ENCODE measurements around the gene PIH1D1.

The PIH1D1 gene

DNA sequence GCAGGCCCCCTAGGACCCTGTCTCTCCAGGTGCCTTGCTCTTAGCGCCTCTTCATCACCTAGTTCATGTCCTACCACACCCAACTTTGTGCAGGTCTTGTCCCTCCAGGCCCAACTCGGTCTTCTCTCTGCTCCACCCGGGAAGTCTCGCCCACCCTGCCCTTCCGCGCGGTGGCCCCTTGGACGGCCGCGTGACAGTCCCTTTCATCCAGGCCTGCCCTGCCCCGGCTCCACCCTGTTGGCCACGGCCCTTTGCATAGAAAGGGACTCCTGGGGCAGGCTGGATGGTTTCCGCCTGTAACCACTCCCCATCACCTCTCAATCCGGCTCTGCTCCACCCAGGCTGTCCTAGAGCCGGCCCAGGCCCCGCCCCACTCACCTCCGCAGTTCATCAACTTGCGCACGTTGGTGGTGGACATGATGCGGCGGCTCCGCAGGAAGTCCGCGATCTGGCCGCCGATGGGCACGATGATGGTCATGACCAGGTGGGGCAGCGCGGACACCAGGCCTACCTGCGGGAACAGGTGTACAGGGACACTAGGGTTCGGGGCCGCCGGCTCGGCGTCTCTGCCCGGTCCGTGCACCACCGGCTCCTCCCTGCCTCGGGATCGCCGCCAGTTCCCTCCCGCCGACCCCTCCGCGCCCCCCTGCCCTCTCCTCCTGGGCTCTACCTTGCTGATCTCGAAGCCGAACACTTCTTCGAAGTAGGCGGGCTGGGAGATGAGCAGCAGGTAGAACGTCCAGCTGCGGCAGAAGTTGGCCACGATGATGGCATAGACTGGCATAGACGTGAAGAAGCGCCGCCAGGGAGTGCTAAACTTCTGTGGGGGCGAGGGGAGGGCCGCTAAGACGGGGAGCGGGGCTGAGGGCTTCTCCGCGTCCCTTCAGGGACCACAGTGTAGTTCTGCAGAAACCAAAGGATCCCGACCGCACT is 19.2 kb downstream of the PIH1D1 start:
- DNase-seq = peak; percentile 39

DNA sequence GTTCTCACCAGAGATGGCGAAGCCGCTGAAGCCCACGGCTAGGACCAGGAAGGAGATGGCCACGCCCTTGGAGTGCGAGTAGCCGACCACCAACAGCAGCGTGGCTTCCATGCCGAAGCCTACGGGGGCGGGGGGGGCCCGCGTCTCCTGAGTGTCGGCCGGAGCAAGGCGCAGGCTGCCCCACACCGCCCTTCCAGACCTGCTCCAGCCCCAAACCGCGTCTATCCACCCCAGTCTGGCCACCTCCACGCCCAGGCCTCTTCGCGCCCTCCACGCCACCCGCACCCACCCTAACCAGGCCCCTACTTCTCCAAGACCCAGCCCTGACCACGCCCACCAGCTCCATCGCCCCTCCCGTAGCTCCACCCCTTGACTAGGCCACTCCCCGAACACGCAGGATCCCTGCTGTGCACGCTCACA is 20.3 kb downstream of the PIH1D1 start:
- DNase-seq = no peak

DNA sequence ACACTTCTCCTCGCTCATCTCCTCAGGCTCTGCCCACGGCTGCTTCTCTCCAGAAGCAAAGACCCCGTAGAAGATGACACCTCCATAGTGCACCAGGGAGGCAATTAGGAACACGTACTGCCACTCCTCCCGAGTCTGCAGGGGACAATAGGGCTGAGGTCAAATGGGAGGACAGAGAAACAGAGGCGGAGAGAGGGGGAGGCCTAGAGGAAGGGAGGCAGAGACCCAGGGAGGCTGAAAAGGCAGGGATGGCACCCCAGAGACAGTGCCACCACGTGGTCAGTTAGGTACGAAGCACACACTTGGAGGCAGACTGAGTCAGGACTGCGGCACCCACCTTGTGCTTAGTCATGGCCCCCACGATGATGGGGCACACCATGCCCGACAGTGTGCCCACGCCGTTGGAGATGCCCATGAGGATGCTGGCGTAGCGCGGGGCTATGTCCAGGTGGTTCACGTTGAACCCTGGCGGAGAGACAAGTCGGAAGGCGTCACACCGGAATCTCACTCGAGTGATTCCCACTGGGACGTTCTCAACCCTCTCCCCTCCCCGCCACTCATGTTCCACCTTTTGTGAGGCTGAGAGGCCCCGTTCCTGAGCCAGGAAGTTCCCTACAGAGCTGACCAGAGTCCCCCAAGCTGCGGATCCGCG is 20.8 kb downstream of the PIH1D1 start:
- DNase-seq = peak; percentile 38

DNA sequence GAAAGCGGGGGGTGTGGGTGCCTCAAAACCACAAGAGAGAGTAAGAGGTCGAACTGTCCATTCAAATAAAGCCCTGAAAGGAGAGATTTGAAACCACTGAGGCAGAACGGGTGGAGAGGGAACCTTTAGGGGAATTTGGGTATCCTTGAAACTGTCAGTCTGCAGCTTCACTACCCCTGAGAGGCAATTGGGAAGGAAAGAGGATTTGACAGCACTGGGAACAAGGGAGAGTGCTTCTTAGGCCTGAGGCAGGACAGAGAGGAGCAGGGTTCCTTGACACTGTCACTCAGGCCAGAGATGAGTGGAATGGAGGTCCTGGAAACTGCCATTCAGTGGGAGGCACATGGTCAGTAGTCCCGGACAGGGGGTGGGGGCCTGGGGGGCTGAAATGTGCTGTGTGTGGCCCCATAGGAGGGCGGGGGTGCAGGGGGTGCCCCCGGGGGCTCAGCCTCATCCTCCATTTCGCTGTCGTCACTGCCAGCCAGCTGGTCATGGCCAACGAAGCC is 21.4 kb downstream of the PIH1D1 start:
- no peak for DNase-seq

DNA sequence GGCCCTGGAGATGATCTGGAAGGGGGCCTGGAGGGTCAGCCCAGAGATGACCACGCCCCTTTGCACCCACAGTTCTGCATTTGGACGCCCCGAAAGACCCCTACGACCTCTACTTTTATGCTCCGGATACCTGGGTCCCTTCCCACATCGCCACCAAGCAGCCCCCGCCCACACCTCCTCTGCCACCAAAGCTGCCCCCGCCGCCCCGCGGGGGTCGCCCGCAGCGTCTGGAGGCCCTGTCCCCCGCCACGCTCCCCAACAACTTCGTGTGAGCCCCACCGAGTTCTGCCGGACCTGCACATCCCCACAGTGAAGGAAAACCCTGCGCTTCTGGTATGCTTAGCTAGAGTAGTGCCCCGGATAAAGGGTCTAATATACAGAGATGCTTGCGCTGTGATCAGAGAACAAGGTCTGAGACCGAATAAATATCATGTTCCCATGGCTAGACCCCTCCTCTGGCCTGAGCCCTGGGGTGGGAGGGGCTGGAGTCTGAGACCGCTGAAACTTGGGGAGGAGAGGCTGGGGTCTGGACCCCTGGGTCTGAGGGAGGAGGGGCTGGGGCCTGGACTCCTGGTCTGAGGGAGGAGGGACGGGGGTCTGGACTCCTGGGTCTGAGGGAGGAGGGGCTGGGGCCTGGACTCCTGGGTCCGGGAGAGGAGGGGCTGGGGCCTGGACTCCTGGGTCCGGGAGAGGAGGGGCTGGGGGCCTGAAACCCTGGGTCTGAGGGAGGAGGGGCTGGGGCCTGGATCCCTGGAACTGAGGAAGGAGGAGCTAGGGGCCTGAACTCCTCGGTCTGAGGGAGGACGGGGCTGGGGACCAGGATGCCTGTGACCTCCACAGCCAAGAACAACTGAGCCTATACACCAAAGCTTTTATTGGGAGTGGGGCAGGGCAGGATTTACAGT is 22.8 kb downstream of the PIH1D1 start:
- no peak for DNase-seq

DNA sequence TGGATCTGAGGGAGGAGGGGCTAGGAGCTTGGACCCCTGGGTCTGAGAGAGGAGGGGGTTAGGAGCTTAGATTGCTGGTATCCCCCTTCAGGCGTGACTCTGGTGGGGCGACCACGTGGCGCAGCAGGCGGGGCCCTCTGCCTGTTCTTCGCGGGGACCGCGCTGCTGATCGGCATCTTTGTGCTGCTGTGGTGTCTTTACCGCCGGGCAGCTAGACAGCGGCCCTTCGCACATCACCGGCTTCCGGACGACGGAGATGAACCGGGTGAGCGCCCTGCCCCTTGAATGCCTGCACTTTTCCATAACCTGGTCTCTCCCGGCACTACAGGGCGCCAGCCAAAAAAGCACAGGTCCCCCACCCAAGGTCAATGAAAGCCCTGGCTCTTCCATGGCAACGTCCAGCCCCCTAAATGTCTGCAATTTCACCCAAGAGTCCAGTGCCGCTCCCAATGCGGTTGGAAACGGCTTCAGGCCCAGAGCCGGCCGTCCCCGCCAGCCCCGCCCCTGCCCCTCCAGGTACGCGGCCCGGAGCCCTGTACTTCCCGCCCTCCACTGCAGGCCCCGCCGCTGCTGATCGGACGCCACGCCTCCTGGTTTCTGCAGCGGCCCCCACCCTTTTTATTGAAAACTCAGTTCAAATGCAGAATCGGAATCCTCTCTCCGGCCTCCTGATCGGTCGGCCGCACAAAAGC is 23.6 kb downstream of the PIH1D1 start:
- DNase-seq = peak; percentile 35

DNA sequence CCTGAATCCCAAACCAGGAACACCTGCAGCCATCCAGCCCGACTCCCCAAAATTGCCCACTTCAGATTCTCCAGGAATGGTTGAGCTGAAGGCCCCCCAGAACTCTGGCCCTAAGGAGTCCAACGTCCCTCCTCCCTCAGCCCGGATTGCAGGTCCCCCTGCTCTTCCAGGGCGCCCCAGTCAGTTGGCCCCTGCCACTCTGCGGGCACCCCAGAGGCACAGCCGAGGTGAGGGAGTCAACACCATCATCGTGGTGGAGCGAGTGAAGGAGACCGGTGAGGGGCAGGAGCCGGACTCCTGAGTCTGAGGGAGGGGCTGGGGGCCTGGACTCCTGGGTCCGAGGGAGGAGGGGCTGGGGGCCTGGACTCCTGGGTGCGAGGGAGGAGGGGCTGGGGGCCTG is 24.3 kb downstream of the PIH1D1 start:
- no peak for DNase-seq

DNA sequence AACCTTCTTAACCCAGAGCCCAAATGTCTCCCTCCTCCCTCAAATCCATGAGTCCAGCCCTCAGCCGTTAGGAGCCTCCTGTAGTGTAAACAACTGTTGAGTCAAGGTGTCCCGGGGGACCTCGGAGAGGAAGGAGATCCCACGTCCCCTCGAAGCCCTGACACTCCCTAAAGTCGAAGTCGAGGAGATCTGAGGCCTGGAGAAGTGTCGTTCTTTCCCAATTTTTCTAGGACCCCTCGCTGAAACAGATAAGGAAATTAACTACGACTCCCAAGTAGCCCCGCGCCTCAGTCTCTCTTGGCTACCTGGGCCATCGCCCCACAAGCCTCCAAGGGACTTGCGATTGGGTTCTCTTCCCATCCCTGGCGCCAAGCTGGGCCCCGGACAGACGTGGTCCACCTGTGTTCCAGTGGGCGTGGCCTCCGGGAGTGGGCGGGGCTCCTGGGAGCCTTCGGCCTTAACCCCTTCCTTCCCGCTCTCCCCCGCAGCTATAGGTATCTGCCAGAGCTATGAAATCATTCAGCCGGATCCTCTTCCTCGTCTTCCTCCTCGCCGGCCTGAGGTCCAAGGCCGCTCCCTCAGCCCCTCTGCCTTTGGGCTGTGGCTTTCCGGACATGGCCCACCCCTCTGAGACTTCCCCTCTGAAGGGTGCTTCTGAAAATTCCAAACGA is 25.6 kb downstream of the PIH1D1 start:
- no peak for DNase-seq

DNA sequence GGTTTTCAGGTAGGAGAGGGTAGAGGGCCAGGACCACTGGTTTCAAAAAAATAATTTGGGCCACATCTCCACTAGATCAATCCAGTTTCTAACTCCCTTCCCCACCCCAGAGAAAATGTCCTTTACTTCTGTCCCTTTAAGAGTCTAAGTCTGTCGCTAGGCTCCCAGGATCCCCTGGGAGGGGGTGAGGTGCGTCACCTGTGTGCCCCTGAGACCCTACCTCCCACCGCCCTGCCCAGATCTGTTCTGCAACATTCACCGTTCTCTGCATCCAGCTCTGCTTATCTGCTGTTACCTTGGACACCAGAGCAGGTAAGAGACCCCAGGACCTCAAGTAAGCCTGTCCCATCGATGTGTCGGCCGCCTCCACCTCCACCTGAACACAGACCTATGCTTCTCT is 26.4 kb downstream of the PIH1D1 start, which contains the start of gene GFY:
Gene GFY, plus strand, starts transcription at position 211 of the 400 bp plus-strand sequence. CDS start 1,043 bp downstream, outside the sequence.
- no peak for DNase-seq

DNA sequence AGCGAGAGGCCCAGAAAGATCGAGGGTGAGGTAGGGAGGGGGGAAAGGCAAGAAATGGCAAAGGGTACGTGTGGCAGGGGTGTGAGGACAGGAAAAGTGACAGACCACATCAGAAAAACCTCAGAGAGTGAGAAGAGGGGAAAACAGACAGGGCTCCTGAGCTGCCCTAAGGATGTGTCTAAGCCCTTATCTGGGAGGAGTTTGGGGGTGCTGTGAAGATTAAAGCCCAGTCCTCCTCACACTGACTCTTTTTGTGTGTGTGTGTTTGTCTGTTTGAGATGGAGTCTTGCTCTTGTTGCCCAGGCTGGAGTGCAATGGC is 27.7 kb downstream of the PIH1D1 start:
- DNase-seq = no peak

DNA sequence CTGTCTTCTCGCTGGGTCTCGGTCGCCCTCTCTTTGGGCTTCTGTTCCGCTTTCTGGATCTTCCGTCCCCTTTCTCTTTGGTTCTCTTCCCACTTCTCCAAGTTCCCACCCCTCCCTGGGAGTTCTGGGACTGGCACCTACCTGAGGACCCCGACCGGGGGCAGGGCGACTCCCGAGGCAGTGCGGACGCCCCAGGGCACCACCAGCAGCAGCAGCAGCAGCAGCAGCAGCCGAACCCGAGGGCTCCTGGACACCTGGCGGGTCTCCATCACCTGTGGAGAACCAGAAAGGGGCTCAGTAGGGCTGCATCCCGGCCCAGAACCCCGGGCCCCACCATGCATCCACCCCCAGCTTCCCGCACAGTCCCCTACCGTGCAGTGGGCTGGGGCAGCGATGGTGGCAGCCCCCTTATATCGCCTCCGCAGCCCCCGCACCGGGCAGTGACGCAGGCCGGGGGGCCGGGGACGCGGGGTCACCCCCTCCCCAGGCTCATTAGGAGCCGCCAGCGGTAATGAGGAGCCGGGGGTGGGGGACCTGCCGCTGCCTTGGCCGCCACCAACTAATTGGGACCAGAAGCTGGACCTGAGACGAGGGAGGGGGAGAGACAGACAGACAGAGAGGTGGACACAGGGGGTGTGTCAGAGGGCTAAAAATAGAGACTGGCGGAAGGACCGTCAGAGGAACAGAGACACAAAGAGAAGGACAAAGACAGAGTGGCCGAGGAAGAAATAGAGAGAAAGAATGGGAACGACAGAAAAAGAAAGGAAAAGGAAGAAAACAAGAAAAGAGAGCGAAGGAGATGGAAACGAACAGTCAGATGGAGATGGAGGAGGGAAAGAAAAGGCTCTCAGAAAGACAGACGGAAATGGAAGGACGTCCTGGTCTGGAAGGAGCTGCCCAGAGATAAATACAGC is 28.3 kb downstream of the PIH1D1 start, which contains the start of gene PTH2:
Gene PTH2, minus strand, starts transcription at position 371 of the 914 bp plus-strand sequence. Its CDS starts 102 bp downstream, at position 269.
- DNase-seq = no peak

DNA sequence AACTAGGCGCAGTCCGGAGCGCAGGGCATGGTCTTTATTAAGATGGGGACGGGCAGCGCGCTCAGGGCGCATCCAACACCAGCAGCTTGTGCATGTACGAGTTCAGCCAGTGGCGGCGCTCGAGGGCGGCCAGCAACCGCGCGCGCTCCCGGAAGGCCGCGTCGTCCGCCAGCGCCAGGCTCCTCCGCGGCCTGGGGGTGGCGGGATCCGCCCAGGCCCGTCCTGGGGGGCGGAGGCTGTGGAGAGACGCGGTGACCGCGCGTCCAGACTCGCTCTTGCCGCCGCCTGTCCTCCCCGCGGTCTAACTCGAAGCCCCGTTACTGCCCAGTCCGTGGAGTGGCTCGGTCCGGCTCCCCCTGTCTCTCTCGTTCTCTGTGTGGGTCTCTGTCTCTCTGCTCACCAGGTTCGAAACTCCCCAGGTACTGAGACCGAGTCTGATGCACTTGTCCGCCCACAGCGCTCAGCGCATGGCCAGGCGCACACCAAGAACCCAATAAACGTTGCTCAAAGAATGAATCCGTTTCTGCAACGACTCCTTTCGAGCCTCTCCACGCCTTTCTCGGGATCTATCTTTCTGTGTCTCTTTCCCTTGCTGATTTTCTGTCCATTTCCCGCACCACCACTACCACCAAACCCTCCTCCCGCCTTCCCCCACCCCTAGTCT is 29.1 kb downstream of the PIH1D1 start:
- peak; percentile 48 for DNase-seq

DNA sequence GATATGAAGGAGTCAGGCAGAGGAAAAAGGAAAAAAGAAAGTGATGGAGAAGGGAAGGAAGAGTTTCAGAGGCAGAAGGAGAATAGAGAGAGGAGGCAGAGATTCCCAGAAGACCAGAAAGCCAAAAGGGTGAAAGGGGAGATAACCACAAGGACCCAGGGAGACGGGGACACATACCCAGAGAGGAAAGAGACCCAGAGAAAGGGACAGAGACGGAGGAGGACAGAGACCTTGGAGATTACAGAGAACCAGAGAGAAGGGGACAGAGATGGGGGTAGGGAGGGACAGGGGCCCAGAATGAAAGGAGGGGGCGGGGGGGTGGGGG is 29.8 kb downstream of the PIH1D1 start:
- no peak for DNase-seq

DNA sequence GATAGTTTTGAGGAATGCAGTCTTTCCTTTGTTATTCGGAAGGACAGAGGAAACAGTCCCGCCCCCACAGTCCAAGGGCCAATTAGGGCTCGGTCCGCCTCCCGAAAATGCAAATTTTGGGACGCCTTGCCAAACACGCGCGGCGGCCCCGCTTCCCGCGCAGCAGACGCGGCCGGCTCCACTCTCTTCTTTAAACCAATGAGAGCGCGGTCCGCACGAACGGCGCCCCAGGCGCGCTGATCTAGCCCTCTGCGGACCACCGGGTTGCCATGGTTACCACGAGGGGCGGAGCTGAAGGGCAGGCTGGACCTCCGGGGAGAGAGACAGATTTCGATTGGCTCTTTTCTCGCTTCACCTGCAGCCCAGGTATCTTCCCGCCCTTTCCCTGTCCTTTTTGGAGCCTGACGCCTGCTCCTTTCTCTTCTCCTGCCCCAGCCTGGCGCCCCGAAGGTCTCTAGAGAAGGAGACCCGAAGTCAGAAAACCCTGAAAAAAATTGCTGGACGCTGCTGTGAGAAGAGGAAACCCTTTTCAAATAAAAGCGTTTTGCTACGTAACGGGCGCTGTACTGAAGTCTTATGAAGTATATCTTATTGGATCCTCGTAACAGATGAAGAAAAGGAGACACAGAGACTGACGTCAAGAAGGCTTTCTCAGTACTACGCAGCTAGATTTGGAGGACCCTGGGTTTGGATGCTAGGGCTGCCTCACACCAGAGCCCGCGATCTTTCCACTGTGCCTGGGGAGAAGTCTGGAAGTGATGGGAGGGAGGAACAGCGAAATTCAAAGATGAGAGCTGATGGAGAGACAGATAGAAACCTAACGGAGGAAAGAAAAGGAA is 30.4 kb downstream of the PIH1D1 start:
- DNase-seq = peak; percentile 29

DNA sequence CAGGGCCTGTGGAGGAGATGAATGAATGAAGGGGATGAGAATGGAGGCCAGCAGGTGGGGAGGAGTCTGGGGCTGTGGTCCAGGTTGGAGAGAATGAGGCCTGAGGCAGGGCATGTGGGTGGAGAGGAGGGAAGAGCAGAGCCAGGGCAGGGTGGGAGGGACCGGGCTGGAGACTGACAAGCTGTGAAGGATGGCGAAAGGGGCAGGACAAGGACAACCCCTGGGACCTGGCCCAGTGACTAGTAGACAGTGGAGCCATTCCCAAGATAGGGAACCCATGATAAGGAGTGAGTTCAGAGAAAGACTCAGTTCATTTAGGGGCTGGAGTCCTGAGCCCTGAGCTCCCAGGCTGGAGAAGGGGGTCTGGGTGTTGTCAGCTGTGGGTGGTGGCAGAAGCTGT is 31.4 kb downstream of the PIH1D1 start:
- DNase-seq = no peak

DNA sequence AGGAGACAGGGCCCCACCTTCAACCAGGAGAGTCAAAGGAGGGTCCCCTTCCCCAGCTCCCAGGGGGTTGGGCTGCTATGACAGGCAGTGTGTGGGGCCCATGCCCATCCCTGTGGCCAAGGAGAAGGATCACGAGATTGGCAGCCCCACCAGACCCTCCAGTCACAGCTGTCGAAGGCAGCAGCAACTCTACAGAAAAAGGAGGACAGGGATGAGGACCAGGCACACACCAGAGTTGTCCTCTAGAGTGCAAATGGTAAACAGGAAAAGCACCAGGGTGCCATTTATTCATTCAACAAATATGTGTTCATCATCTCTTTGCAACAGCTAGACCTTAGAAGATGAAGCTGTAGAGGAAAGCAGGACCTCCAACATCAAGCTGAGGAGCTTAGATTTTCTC is 32.4 kb downstream of the PIH1D1 start:
- no peak for DNase-seq

DNA sequence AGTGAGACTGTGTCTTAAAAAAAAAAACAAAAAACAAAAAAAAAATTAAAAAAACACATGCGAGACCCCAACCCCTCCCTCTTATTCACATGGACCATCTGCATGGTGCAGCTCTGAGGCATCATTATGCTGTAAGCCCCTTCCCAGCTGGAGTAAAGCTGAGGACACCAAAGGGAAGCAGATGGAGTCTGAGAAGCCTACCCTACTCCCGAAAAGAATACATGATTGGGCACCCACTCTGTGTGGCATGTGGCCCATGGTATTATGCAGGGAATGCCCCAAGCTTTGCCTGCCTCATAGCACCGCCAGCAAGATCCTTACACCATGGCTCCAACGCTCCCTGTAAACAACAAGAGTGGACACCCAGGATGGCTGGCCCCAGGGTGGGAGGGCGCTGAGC is 33.1 kb downstream of the PIH1D1 start:
- DNase-seq = no peak

DNA sequence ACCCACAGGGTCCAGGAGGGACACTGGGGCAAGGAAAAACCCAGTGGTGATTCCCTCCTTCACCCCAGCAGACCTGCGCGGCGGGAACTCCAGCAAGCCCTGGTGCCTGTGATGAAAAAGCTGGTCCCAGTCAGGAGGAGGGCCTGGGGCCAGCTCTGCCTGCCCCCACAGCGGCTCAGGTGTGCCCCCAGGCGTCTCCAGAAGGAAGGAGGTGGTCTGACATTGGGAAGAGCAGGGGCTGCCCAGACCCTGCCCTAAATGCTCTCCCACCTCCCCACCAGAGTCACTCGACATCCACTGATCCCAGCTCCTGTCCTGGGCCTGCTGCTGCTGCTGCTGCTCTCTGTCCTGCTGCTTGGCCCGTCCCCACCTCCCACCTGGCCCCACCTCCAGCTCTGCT is 34.5 kb downstream of the PIH1D1 start:
- DNase-seq = no peak

DNA sequence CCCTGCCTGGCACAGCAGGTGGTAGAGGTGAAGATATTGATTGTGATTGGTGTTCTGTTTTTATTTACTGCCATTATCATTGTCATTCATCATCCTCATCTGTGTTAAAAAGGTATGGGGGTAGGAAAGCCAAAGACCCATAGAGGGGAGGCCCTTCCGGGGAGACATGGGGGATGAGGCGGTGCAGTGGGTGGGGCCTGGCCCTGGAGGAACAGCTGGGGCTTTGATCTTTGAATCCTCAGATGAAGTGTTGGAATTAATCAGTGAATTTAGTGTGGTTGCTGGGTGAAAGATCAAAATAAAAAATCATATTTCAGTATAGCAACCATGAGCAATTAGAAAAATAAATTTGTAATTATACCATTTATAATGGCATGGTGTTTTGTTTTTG is 35.8 kb downstream of the PIH1D1 start:
- DNase-seq = no peak
